ENCODE measurements around the gene ZNF337.
"Not testable (repeated sequence)": the region's sequence is repeated elsewhere in the genome, so short reads cannot be mapped to it uniquely, and the experiment has no call there.

DNA sequence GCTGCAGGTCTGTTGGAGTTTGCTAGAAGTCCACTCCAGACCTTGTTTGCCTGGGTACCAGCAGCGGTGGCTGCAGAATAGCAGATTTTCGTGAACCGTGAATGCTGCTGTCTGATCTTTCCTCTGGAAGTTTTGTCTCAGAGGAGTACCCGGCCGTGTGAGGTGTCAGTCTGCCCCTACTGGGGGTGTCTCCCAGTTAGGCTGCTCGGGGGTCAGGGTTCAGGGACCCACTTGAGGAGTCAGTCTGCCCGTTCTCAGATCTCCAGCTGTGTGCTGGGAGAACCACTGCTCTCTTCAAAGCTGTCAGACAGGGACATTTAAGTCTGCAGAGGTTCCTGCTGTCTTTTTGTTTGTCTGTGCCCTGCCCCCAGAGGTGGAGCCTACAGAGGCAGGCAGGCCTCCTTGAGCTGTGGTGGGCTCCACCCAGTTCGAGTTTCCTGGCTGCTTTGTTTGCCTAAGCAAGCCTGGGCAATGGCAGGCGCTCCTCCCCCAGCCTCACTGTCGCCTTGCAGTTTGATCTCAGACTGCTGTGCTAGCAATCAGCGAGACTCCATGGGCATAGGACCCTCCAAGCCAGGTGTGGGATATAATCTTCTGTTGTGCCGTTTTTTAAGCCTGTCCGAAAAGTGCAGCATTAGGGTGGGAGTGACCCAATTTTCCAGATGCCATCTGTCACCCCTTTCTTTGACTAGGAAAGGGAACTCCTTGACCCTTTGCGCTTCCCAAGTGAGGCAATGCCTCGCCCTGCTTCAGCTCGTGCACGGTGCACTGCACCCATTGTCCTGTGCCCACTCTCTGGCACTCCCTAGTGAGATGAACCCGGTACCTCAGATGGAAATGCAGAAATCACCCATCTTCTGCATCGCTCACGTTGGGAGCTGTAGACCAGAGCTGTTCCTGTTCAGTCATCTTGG, 22.5 kb upstream of the ZNF337 start:
- TF ChIP-seq, protein P1, sequence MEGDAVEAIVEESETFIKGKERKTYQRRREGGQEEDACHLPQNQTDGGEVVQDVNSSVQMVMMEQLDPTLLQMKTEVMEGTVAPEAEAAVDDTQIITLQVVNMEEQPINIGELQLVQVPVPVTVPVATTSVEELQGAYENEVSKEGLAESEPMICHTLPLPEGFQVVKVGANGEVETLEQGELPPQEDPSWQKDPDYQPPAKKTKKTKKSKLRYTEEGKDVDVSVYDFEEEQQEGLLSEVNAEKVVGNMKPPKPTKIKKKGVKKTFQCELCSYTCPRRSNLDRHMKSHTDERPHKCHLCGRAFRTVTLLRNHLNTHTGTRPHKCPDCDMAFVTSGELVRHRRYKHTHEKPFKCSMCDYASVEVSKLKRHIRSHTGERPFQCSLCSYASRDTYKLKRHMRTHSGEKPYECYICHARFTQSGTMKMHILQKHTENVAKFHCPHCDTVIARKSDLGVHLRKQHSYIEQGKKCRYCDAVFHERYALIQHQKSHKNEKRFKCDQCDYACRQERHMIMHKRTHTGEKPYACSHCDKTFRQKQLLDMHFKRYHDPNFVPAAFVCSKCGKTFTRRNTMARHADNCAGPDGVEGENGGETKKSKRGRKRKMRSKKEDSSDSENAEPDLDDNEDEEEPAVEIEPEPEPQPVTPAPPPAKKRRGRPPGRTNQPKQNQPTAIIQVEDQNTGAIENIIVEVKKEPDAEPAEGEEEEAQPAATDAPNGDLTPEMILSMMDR (conservative IDR thresholded peaks at IDR 0.05 in 1 of 2, IDR thresholded peaks at IDR 0.05 in 1 of 2; ENCODE audit: low read depth in 1 of 2, low read length in 2 of 2), result not testable (repeated sequence)
- not testable (repeated sequence) for TF ChIP-seq EZH2 (IDR thresholded peaks at IDR 0.05; ENCODE audit: low read length, missing control alignments)
